Measurements from ENCODE around the gene WDR86.

WDR86 gene

GRCh38 chr7:151439855-151440798 is 30.3 kb upstream of the WDR86 start, which contains the start of gene CRYGN:
Gene CRYGN, minus strand, starts transcription at chr7:151440141. Its CDS starts 224 bp downstream, at chr7:151439917.
- no peak for DNase-seq (ENCODE audit: low read depth)

DNA sequence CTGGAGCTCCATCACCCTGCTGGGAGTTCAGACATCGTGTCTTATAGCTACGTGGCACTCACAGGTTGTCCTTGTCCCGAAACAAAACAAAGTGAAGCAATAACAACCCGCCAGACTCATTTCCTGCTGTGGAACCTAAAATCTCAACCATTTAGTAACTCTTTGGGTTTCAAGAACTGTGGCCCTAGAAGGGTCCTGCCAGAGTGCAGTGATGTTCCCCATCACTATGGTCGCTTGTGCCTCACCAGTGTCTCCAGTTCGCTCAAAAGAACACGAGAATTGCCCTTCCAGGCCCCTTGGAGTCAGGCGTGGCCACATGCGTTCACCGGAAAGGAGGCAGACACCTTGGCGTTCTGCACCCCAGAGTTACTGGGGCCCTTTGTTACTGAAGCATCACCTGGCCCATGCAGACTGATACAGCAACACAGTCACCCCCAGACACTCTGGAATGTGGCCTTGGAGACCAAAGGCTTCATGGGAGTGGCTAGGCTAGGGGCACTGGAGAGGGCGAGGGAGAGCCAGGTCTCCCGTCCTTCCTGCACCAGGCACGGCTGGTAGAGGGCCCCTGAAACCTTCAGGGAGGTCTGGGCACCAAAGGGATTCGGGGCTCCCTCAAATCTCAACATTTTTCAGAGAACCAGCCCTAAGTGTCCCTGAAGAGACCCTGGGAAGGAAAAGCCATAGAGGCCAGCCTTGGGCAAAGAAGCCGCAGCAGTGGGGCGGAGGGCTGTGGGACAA is 29.2 kb upstream of the WDR86 start:
- DNase-seq (ENCODE audit: low read depth): no peak

GRCh38 chr7:151437866-151438516 is 28.2 kb upstream of the WDR86 start:
- no peak for DNase-seq (ENCODE audit: low read depth)

DNA sequence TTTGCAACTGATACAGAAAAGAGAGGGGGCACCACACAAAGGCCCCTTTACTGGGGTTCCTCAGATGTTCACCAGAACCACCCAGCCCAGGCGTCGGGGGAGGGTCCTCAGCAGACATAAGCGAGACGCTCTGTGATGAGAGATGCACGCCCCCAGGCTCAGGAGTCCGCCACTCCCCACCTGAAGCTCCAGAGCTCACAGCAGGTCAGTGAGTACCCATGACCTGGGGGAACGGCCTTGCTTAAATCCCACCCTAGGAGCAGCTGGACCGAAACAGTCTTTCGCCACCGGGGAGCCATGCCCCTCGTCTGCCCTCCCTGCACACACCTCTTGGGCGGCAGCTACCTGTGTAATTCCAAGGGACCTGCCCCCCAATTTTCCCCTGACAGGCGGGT is 27.3 kb upstream of the WDR86 start:
- DNase-seq (ENCODE audit: low read depth): no peak

- no peak for DNase-seq (ENCODE audit: low read depth)
Measured at GRCh38 chr7:151436446-151437158, 26.8 kb upstream of the WDR86 start.

- no peak for DNase-seq (ENCODE audit: low read depth)
Measured at GRCh38 chr7:151435971-151436370, 26.1 kb upstream of the WDR86 start.

GRCh38 chr7:151435103-151435916 is 25.5 kb upstream of the WDR86 start:
- no peak for DNase-seq (ENCODE audit: low read depth)

DNA sequence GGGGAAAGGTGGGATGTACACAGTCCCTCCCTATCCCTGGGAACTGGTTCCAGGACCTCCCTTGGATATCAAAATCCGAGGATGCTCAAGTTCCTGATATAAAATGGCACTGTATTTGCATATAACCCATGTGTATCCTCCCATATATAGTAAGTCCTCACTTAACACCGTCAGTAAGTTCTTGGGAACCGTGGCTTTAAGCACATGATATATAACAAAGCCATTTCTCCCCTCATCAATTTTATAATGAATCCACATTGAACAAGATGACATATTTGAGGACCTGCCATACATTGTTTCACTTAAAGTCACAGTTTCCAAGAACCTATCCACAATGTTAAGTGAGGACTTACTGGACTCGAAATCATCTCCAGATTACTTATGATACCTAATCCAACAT is 24.7 kb upstream of the WDR86 start:
- no peak for DNase-seq (ENCODE audit: low read depth)

- no peak for DNase-seq (ENCODE audit: low read depth)
Measured at GRCh38 chr7:151433721-151434400, 24.0 kb upstream of the WDR86 start.

GRCh38 chr7:151432658-151433521 is 23.1 kb upstream of the WDR86 start:
- no peak for DNase-seq (ENCODE audit: low read depth)

DNA sequence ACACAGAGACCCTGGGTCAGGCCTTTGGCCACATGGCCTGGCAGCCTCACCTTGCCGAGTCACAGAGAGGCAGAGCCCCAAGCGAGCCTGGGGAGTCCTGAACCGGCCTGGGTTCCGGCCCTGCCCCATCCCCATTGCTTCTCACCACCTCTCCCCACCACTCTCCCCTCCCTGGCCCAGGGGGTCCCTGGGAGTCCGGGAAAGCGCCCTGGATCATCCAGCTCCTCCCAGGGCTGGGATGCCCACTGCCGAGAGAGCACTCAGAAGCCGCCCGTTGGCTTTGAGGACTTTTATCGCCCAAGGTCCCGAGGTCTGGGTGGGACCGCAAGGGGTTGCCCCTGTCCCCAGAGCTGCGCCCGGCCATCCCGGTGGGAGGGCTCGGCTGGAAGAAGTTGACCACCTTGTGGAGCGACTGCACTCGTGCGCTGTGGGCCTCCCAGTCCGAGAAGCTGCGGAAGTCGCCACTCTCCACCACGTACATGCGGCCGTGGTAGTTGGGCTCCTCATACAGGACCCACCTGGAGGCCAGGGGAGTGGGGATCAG is 22.0 kb upstream of the WDR86 start:
- no peak for DNase-seq (ENCODE audit: low read depth)

GRCh38 chr7:151431281-151431767 is 21.5 kb upstream of the WDR86 start:
- DNase-seq (ENCODE audit: low read depth): no peak

GRCh38 chr7:151430391-151431205 is 20.8 kb upstream of the WDR86 start:
- no peak for DNase-seq (ENCODE audit: low read depth)

GRCh38 chr7:151429560-151430331 is 19.9 kb upstream of the WDR86 start:
- no peak for DNase-seq (ENCODE audit: low read depth)

DNA sequence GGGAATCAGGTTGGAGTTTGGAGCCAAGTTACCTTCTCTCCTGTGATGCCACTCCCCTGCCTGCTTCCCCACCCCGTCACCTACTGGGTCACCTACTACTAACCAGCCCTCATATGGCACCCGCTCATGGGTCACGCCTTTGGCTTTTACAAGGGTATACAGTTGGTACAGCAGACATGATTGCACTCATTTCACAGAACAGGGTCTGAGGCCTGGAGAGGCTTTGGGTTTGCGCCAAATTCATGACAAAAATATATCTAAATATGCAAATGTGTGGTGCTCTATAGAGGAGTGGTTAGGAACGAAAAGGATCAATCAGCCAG is 19.4 kb upstream of the WDR86 start:
- no peak for DNase-seq (ENCODE audit: low read depth)

- no peak for DNase-seq (ENCODE audit: low read depth)
Measured at GRCh38 chr7:151428378-151429236, 18.8 kb upstream of the WDR86 start.

All from HS-5 (cell line).